ENCODE measurements around the gene LRRC63.
A peak's percentile ranks its signal among the peaks of the same experiment; 100 is the strongest.

Gene LRRC63

GRCh38 chr13:46176756-46177155 lies 35.0 kb upstream of the LRRC63 start:
- H3K27ac ChIP-seq (ENCODE audit: low read length), result peak overlapping the region; percentile 70
- peak overlapping the region; percentile 86; the same call in 1 of the 2 replicates for H3K9ac ChIP-seq (ENCODE audit: low read depth, low read length)
- H3K27me3 ChIP-seq (ENCODE audit: insufficient read depth, low read length, poor library complexity), result no peaks in the 10 kb centered on the region
- peak overlapping the region in 1 of 2 experiments; percentile 38; a peak in 2 of 4 replicates for H3K4me3 ChIP-seq (ENCODE audit: low read depth in 1 of 2, low read length in 2 of 2)
- H3K9me3 ChIP-seq (ENCODE audit: insufficient read depth, low read length, severe bottlenecking), result no peaks in the 10 kb centered on the region
- H3K79me2 ChIP-seq (ENCODE audit: insufficient read depth, low read length), result peaks cover 100% of the 10 kb centered on the region
- 0 out of 3 replicates have a peak, but pooled peaks have one; percentile 4 for ATAC-seq (ENCODE audit: insufficient read depth, low read depth)
- H3K36me3 ChIP-seq (ENCODE audit: insufficient read depth, low read length), result peaks cover 49% of the 10 kb centered on the region
- peaks cover 52% of the 10 kb centered on the region for H4K20me1 ChIP-seq (ENCODE audit: insufficient read depth, low read length)
- peak; percentile 33 for DNase-seq
- H3K4me2 ChIP-seq (ENCODE audit: insufficient read depth, low read length), result peak overlapping the region; percentile 74
- peaks cover 86% of the 10 kb centered on the region for H3K4me1 ChIP-seq (ENCODE audit: insufficient read depth, low read length)
- no peak overlapping the region for H2AFZ ChIP-seq (ENCODE audit: low read depth, low read length)
- TF ChIP-seq EZH2 (IDR thresholded peaks at IDR 0.05; ENCODE audit: borderline replicate concordance, low read depth, low read length, severe bottlenecking) (no peak), CTCF (IDR thresholded peaks at IDR 0.05; ENCODE audit: borderline replicate concordance, extremely low read depth, low read length, poor library complexity, severe bottlenecking) (no peak)

- Histone ChIP-seq H3K9me3 (ENCODE audit: insufficient read depth, low read length, severe bottlenecking) (no peaks in the 10 kb centered on the region), H4K20me1 (ENCODE audit: insufficient read depth, low read length) (peaks cover 39% of the 10 kb centered on the region), H2AFZ (ENCODE audit: low read depth, low read length) (no peak overlapping the region), H3K9ac (ENCODE audit: low read depth, low read length) (peak overlapping the region; percentile 86), H3K4me3 (ENCODE audit: low read depth in 1 of 2, low read length in 2 of 2) (peak overlapping the region in 1 of 2 experiments; percentile 92; a peak in 2 of 4 replicates), H3K4me2 (ENCODE audit: insufficient read depth, low read length) (peak overlapping the region; percentile 74), H3K79me2 (ENCODE audit: insufficient read depth, low read length) (peaks cover 97% of the 10 kb centered on the region), H3K4me1 (ENCODE audit: insufficient read depth, low read length) (peaks cover 83% of the 10 kb centered on the region), H3K36me3 (ENCODE audit: insufficient read depth, low read length) (peaks cover 38% of the 10 kb centered on the region), H3K27me3 (ENCODE audit: insufficient read depth, low read length, poor library complexity) (no peaks in the 10 kb centered on the region), H3K27ac (ENCODE audit: low read length) (peak overlapping the region; percentile 100)
- DNase-seq, result no peak
- TF ChIP-seq EZH2 (IDR thresholded peaks at IDR 0.05; ENCODE audit: borderline replicate concordance, low read depth, low read length, severe bottlenecking) (no peak), CTCF (IDR thresholded peaks at IDR 0.05; ENCODE audit: borderline replicate concordance, extremely low read depth, low read length, poor library complexity, severe bottlenecking) (no peak)
- no peak for ATAC-seq (ENCODE audit: insufficient read depth, low read depth)
These were observed 33.6 kb upstream of the LRRC63 start for GRCh38 chr13:46178143-46178542.

GRCh38 chr13:46178821-46179220 lies 32.9 kb upstream of the LRRC63 start:
- Histone ChIP-seq H3K79me2 (ENCODE audit: insufficient read depth, low read length) (peaks cover 96% of the 10 kb centered on the region), H2AFZ (ENCODE audit: low read depth, low read length) (no peak overlapping the region), H3K36me3 (ENCODE audit: insufficient read depth, low read length) (peaks cover 32% of the 10 kb centered on the region), H3K4me2 (ENCODE audit: insufficient read depth, low read length) (peak overlapping the region; percentile 74), H4K20me1 (ENCODE audit: insufficient read depth, low read length) (peaks cover 33% of the 10 kb centered on the region), H3K9ac (ENCODE audit: low read depth, low read length) (peak overlapping the region; percentile 86), H3K9me3 (ENCODE audit: insufficient read depth, low read length, severe bottlenecking) (no peaks in the 10 kb centered on the region), H3K4me3 (ENCODE audit: low read depth in 1 of 2, low read length in 2 of 2) (peak overlapping the region; percentile 92 to 94; a peak in 3 of 4 replicates), H3K4me1 (ENCODE audit: insufficient read depth, low read length) (peaks cover 83% of the 10 kb centered on the region), H3K27ac (ENCODE audit: low read length) (peak overlapping the region; percentile 100), H3K27me3 (ENCODE audit: insufficient read depth, low read length, poor library complexity) (no peaks in the 10 kb centered on the region)
- TF ChIP-seq CTCF (IDR thresholded peaks at IDR 0.05; ENCODE audit: borderline replicate concordance, extremely low read depth, low read length, poor library complexity, severe bottlenecking) (no peak), EZH2 (IDR thresholded peaks at IDR 0.05; ENCODE audit: borderline replicate concordance, low read depth, low read length, severe bottlenecking) (no peak)
- no peak for ATAC-seq (ENCODE audit: insufficient read depth, low read depth)
- DNase-seq, result no peak
